Spleen (tissue), 7 donors: Measurements from ENCODE around the gene FBXL12.
"Not testable (repeated sequence)": the region's sequence is repeated elsewhere in the genome, so short reads cannot be mapped to it uniquely, and the experiment has no call there.

Source experiments
- POLR2A ChIP-seq, 3 donors: fragments of 450-650 bp; IDR thresholded peaks; one replicate each; pipeline ENCODE4 v1.5.1; 2017; ENCODE audit warnings: antibody characterized with exemption in 3 of 3, mild to moderate bottlenecking in 1 of 3
- POLR2AphosphoS5 ChIP-seq, 3 donors: sonication (generic); formaldehyde crosslinking; IDR thresholded peaks; one replicate each; pipeline ENCODE4 v1.5.1; 2017; ENCODE audit warnings: antibody characterized with exemption in 3 of 3
- TF ChIP-seq, protein P1 (sequence below), 11 experiments: fragments of 200-600 bp in 7 of 11; fragments of 450-650 bp in 4 of 11; sonication (generic) in 4 of 11; IDR thresholded peaks in 8 of 11; conservative IDR thresholded peaks in 3 of 11; 1 replicate in 7 of 11; 2 replicates in 4 of 11; pipeline versions ENCODE4 v1.4.0 to v1.8.0; 2016 to 2021; ENCODE audit warnings: antibody characterized with exemption in 11 of 11, inconsistent platforms in 4 of 11, mild to moderate bottlenecking in 1 of 11
- donor health status: DM: no; HTN: no; CAD: no; lungs with moderate emphysema.
- donor health status: DM: no; HTN: no; CAD: no.
- donor health status: DM: no; HTN: no; CAD: no.

DNA sequence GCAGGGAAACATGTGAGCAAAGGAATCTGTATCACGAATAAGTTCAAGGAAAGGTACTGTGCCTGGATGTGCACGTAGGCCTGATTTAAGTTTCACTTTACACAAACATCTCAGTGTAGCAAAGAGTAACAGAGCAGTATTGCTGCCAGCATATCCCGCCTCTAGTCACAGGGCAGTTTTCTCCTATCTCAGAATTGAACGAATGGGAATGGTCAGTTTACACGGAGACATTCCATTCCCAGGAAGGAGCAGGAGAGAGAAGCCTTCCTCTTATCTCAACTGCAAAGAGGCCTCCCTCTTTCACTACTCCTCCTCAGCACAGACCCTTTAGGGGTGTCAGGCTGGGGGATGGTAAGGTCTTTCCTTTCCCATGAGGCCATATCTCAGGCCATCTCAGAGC is 29.3 kb downstream of the FBXL12 start:
- TF ChIP-seq, protein P1, sequence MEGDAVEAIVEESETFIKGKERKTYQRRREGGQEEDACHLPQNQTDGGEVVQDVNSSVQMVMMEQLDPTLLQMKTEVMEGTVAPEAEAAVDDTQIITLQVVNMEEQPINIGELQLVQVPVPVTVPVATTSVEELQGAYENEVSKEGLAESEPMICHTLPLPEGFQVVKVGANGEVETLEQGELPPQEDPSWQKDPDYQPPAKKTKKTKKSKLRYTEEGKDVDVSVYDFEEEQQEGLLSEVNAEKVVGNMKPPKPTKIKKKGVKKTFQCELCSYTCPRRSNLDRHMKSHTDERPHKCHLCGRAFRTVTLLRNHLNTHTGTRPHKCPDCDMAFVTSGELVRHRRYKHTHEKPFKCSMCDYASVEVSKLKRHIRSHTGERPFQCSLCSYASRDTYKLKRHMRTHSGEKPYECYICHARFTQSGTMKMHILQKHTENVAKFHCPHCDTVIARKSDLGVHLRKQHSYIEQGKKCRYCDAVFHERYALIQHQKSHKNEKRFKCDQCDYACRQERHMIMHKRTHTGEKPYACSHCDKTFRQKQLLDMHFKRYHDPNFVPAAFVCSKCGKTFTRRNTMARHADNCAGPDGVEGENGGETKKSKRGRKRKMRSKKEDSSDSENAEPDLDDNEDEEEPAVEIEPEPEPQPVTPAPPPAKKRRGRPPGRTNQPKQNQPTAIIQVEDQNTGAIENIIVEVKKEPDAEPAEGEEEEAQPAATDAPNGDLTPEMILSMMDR (IDR thresholded peaks at IDR 0.05 in 8 of 11, conservative IDR thresholded peaks at IDR 0.05 in 3 of 11) = not testable (repeated sequence)
- not testable (repeated sequence) for TF ChIP-seq POLR2A, POLR2AphosphoS5 (IDR thresholded peaks at IDR 0.05)
